Fibroblast of villous mesenchyme (primary cell): ENCODE data around the gene GARNL3. TPM values are rescaled to one million over a fixed set of nuclear protein-coding genes. Genes with fewer than 3 reads are reported as not detected.

Source experiments
- DNase-seq: peaks from one replicate; pipeline ENCODE4 v3.0.0-alpha.2; 2010; ENCODE audit warnings: low read depth
- H3K4me3 ChIP-seq: 2 replicates; pipeline ENCODE4 v1.5.1; 2011; ENCODE audit warnings: low read depth, mild to moderate bottlenecking, low read length
- total RNA-seq: library from RNA; depleted of rRNA; stranded (reverse); fragments of >200 nt; gene quantifications from 2 replicates; pipeline ENCODE4 v1.2.3, GENCODE V29; 2012
- TF ChIP-seq, protein P1 (sequence below): IDR thresholded peaks from 2 replicates; pipeline ENCODE4 v1.5.1; 2012; ENCODE audit warnings: low read depth, mild to moderate bottlenecking, low read length; ENCODE audit not compliant: insufficient read depth

Gene GARNL3
- 0.86 and 1.3 TPM in 2 replicates for total RNA-seq

DNA sequence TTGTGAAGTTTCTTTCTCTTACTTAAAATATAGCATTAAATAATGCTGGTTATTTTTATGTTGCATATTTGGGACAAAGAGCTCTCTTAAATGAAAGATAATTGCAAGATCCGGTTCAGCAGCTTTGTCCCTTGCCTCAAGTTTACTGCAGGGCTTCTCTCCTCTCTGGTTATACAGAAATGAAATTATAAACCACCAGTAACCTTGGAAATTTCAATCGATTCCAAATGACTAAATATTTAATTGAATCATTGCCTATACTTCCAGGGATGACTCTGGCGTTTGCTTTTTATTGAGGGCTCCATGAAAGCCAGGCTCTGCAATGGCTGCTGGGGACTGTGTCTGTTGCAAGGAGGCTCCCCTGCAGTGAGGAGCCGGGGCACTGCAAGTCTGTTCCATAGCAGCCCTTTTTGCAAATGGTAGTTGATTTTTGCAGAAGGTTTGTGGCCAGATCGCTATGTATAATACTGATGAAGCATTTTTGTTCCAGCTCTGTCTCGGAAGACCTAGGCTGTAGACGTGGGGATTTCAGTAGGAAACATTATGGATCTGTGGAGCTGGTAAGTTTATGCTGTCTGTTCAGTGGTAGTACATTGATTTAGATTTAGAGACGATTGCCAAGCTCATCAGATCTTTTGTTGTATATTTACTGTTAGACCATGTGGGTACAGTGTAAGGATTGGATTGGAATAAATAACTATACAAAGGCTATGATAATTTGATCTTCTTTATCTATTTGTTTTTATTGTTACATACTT is at the start of gene GARNL3:
Gene GARNL3, plus strand, starts transcription at position 313 of the 758 bp plus-strand sequence. Its CDS starts 104 bp downstream, at position 417.
- TF ChIP-seq, protein P1, sequence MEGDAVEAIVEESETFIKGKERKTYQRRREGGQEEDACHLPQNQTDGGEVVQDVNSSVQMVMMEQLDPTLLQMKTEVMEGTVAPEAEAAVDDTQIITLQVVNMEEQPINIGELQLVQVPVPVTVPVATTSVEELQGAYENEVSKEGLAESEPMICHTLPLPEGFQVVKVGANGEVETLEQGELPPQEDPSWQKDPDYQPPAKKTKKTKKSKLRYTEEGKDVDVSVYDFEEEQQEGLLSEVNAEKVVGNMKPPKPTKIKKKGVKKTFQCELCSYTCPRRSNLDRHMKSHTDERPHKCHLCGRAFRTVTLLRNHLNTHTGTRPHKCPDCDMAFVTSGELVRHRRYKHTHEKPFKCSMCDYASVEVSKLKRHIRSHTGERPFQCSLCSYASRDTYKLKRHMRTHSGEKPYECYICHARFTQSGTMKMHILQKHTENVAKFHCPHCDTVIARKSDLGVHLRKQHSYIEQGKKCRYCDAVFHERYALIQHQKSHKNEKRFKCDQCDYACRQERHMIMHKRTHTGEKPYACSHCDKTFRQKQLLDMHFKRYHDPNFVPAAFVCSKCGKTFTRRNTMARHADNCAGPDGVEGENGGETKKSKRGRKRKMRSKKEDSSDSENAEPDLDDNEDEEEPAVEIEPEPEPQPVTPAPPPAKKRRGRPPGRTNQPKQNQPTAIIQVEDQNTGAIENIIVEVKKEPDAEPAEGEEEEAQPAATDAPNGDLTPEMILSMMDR = no peak
- DNase-seq = no peak
- H3K4me3 ChIP-seq = no peak within 1 kb of the TSS

- TF ChIP-seq, protein P1 = no peak
- H3K4me3 ChIP-seq = no peak overlapping the region
These were observed 49.0 kb upstream of the GARNL3 start for GRCh38 chr9:127215268-127216209.

GRCh38 chr9:127216210-127216887 is 48.2 kb upstream of the GARNL3 start:
- no peak for DNase-seq
- H3K4me3 ChIP-seq = no peak overlapping the region
- TF ChIP-seq, protein P1 = no peak

More at GRCh38 chr9:127215268-127216209, 49.0 kb upstream of the GARNL3 start:
- no peak for DNase-seq

GRCh38 chr9:127216888-127217217 is 47.7 kb upstream of the GARNL3 start:
- DNase-seq = no peak
- TF ChIP-seq, protein P1 = no peak
- H3K4me3 ChIP-seq = no peak overlapping the region

- H3K4me3 ChIP-seq = no peak overlapping the region
- DNase-seq = no peak
- TF ChIP-seq, protein P1 = no peak
These were observed 45.8 kb upstream of the GARNL3 start for GRCh38 chr9:127218818-127219217.

GRCh38 chr9:127219520-127219919 is 45.1 kb upstream of the GARNL3 start:
- no peak for DNase-seq
- TF ChIP-seq, protein P1 = no peak
- H3K4me3 ChIP-seq = no peak overlapping the region
